Measurements from ENCODE around the gene DLG2. TPM values are rescaled to one million over a fixed set of nuclear protein-coding genes. Genes with fewer than 3 reads are reported as not detected.

The DLG2 gene
- total RNA-seq, 1 donor from 2014 or later = 5.1 TPM

DNA sequence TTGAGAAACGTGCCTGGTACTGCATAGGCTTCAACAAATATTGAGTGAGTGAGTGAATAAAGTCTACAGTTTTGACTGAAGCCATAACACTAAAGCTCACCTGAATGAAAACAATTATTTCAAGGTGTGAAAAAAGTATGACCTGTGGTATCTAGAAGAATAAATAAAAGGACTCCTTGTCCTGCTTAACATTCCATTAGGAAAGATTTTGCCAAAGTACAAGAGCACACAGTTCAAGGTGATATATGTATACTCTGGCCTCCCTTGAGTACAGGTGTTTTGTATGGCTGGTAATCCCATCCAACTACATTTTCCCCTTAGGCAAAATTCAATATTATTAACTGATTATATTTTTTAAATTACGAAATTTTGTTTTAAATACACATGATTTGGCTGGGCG lies 39.5 kb upstream of the DLG2 start:
- Mint-ChIP-seq H3K4me3 (ENCODE audit: unreplicated experiment) (no peak overlapping the region), H3K4me1 (ENCODE audit: unreplicated experiment) (peaks cover 21% of the 10 kb centered on the region), H3K27me3 (ENCODE audit: unreplicated experiment) (peaks cover 8% of the 10 kb centered on the region), H3K27ac (ENCODE audit: unreplicated experiment) (no peak overlapping the region), H3K9me3 (ENCODE audit: unreplicated experiment) (no peaks in the 10 kb centered on the region), H3K36me3 (ENCODE audit: low read depth, unreplicated experiment) (peaks cover 11% of the 10 kb centered on the region)
- no peak for DNase-seq (ENCODE audit: low spot score)
- TF ChIP-seq, protein P1, sequence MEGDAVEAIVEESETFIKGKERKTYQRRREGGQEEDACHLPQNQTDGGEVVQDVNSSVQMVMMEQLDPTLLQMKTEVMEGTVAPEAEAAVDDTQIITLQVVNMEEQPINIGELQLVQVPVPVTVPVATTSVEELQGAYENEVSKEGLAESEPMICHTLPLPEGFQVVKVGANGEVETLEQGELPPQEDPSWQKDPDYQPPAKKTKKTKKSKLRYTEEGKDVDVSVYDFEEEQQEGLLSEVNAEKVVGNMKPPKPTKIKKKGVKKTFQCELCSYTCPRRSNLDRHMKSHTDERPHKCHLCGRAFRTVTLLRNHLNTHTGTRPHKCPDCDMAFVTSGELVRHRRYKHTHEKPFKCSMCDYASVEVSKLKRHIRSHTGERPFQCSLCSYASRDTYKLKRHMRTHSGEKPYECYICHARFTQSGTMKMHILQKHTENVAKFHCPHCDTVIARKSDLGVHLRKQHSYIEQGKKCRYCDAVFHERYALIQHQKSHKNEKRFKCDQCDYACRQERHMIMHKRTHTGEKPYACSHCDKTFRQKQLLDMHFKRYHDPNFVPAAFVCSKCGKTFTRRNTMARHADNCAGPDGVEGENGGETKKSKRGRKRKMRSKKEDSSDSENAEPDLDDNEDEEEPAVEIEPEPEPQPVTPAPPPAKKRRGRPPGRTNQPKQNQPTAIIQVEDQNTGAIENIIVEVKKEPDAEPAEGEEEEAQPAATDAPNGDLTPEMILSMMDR (IDR thresholded peaks at IDR 0.05; ENCODE audit: unreplicated experiment) = no peak

DNA sequence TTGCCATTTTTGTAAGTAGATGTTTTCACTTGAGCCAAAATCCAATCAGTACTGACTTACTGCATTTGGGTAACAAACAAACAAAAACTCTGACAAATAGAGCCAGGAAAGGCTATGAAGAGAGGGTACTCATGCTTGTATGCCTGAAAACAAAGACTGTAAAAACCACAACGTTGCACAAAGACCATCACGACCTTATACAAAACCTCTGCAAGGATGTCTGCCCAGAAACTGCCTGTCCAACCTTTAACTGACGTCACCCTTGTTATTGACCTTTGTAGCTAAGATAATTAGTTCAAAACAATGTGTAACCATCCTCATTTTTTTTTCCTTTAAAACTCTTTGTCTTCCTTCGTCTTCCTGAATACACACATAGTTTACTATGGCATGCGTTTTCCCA lies 38.6 kb upstream of the DLG2 start:
- Mint-ChIP-seq H3K27ac (ENCODE audit: unreplicated experiment) (peak overlapping the region; percentile 80), H3K36me3 (ENCODE audit: low read depth, unreplicated experiment) (peaks cover 11% of the 10 kb centered on the region), H3K9me3 (ENCODE audit: unreplicated experiment) (no peaks in the 10 kb centered on the region), H3K4me1 (ENCODE audit: unreplicated experiment) (peaks cover 29% of the 10 kb centered on the region), H3K4me3 (ENCODE audit: unreplicated experiment) (peak overlapping the region; percentile 56), H3K27me3 (ENCODE audit: unreplicated experiment) (peaks cover 8% of the 10 kb centered on the region)
- DNase-seq (ENCODE audit: low spot score) = no peak
- TF ChIP-seq, protein P1 (IDR thresholded peaks at IDR 0.05; ENCODE audit: unreplicated experiment) = no peak

DNA sequence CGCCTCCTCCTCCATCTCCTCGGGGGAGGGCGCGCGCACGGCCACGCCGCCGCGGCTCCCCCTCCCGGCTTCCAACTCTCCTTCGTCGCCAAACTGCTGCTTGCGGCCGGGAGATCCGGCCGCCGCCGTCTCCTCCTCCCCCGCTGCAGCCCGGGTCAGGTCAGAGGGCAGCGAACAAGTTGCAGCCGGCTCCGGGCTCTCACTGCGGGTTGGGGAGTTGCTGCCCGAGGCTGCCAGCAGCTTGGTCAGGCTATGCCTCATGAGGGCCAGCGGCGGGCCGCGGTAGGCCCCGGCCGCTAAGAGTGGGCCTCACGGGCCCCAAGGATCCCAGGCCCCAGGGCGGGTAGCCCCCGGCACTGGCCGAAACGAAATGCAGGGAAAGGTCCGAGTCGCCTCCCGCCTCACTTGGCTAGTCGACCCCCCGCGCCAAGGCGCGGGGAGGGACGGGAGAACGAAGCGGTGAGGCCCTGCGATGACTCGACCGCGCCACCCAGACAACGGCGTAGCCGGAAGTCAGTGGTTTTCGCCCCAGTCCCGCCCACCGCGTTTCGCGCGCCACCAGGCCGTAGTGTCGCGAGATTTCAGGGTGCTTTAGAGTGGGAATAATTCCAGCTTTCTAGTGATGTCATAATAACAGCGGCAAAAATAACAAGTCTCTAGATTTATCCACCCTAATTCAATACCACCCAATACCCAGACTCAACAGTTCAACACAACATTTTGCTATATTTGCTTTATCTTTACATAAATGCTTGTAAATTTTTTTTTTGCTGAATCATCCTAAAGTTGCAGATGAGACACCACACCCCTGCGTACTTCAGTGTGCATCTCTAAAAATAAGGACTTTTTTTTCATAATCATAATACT lies 37.7 kb upstream of the DLG2 start, which contains the start of gene CREBZF:
Gene CREBZF, minus strand, starts transcription at position 515 of the 867 bp plus-strand sequence. Its CDS starts 254 bp downstream, at position 261.
- TF ChIP-seq, protein P1 (IDR thresholded peaks at IDR 0.05; ENCODE audit: unreplicated experiment) = no peak
- Mint-ChIP-seq H3K36me3 (ENCODE audit: low read depth, unreplicated experiment) (peaks cover 11% of the 10 kb centered on the region), H3K27ac (ENCODE audit: unreplicated experiment) (peak within 1 kb of the TSS; percentile 85), H3K27me3 (ENCODE audit: unreplicated experiment) (peaks cover 8% of the 10 kb centered on the region), H3K4me1 (ENCODE audit: unreplicated experiment) (peaks cover 33% of the 10 kb centered on the region), H3K9me3 (ENCODE audit: unreplicated experiment) (no peaks in the 10 kb centered on the region), H3K4me3 (ENCODE audit: unreplicated experiment) (peak within 1 kb of the TSS; percentile 96)
- peak; percentile 94 for DNase-seq (ENCODE audit: low spot score)

DNA sequence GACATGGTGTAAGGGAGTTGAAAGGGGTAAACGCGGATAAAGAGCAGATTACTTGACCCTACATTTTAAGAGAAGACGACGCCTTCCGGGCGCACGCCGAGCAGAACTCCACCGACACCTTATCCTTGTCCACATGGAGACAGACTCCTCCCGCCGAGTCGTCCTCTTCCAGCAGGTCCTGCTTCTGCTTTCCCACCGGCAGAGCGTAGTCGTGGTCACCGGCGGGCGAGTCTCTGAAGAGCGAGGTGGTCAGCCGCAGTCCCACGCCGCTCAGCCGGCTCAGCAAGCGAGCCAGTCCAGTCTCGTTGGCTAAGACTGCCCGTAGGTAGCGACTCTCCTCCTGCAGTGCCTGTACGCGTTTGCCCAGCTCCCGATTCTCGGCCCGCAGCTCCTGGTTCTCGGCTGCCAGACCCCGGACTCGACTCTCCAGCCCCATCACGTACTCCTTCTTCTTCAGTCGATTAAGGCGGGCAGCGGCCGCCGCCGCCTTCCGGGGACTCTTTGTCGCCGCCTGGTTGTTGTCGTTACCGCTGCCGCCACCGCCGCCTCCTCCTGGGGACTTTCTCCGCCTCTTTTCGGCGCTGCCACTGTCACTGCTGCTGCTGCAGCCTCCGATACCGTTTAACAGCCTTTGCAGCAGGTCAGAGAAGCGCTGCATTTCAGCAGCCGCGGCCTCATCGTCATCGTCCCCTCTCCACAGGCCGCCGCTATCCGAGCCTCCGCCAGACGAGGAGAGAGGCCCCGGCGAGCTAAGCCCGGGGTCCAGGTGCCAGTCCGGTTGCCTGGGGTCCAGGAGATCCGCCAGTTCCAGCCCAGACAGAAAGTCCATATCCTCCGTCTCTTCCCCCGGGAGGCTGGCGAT lies 36.8 kb upstream of the DLG2 start:
- peak overlapping the region; percentile 96 for H3K4me3 Mint-ChIP-seq (ENCODE audit: unreplicated experiment)
- H3K27me3 Mint-ChIP-seq (ENCODE audit: unreplicated experiment) = peaks cover 8% of the 10 kb centered on the region
- peak overlapping the region; percentile 85 for H3K27ac Mint-ChIP-seq (ENCODE audit: unreplicated experiment)
- H3K36me3 Mint-ChIP-seq (ENCODE audit: low read depth, unreplicated experiment) = peaks cover 11% of the 10 kb centered on the region
- peak; percentile 71 for DNase-seq (ENCODE audit: low spot score)
- peaks cover 33% of the 10 kb centered on the region for H3K4me1 Mint-ChIP-seq (ENCODE audit: unreplicated experiment)
- TF ChIP-seq, protein P1 (IDR thresholded peaks at IDR 0.05; ENCODE audit: unreplicated experiment) = peak; percentile 12
- no peaks in the 10 kb centered on the region for H3K9me3 Mint-ChIP-seq (ENCODE audit: unreplicated experiment)
